Muscle of leg (tissue), 11 donors: ENCODE measurements around the gene ARL5A. TPM values are rescaled to one million over a fixed set of nuclear protein-coding genes. Genes with fewer than 3 reads are reported as not detected.
A peak's percentile ranks its signal among the peaks of the same experiment; 100 is the strongest.

Experiments used
- DNase-seq: peaks from one replicate; pipeline ENCODE4 v3.0.0; 2013
- H3K27ac ChIP-seq: one replicate; pipeline ENCODE4 v1.5.1; 2013; ENCODE audit warnings: mild to moderate bottlenecking, low read length, control low read depth
- H3K27me3 ChIP-seq: one replicate; pipeline ENCODE4 v1.6.1; 2013; ENCODE audit warnings: low read length; ENCODE audit not compliant: control insufficient read depth, insufficient read depth
- H3K36me3 ChIP-seq: one replicate; pipeline ENCODE4 v1.6.1; 2013; ENCODE audit warnings: low read length; ENCODE audit not compliant: control insufficient read depth, insufficient read depth
- H3K4me1 ChIP-seq: one replicate; pipeline ENCODE4 v1.6.1; 2013; ENCODE audit warnings: low read length; ENCODE audit not compliant: control insufficient read depth, insufficient read depth
- H3K4me3 ChIP-seq: one replicate; pipeline ENCODE4 v1.5.1; 2013; ENCODE audit warnings: low read length, control low read depth
- H3K9me3 ChIP-seq: replicated peaks from 2 replicates; pipeline ENCODE4 v1.6.1; 2013; ENCODE audit warnings: low read depth, low read length; ENCODE audit not compliant: control insufficient read depth
- WGBS: methylation state at CpG from one replicate; pipeline ENCODE4 v1.1.5; 2013; ENCODE audit warnings: missing lambda C conversion rate; ENCODE audit not compliant: insufficient coverage; 5-methylcytosine and 5-hydroxymethylcytosine counted together
- polyA plus RNA-seq, 8 donors: library from polyadenylated mRNA; unstranded; fragments of 120-200 nt; gene quantifications; one replicate each; pipeline versions ENCODE4 v1.2.1 to v1.2.3, GENCODE V29; 2013; ENCODE audit warnings: inconsistent platforms in 1 of 8, low replicate concordance in 1 of 8; ENCODE audit not compliant: insufficient read length in 8 of 8, insufficient read depth in 1 of 8
- total RNA-seq: library from RNA; stranded (reverse); fragments of 120-200 nt; gene quantifications from one replicate; pipeline ENCODE4 v1.2.4, GENCODE V29; 2013

The ARL5A gene
- total and polyA plus RNA-seq, 9 donors = 16.9 to 42.6 (median 24.9) TPM

DNA sequence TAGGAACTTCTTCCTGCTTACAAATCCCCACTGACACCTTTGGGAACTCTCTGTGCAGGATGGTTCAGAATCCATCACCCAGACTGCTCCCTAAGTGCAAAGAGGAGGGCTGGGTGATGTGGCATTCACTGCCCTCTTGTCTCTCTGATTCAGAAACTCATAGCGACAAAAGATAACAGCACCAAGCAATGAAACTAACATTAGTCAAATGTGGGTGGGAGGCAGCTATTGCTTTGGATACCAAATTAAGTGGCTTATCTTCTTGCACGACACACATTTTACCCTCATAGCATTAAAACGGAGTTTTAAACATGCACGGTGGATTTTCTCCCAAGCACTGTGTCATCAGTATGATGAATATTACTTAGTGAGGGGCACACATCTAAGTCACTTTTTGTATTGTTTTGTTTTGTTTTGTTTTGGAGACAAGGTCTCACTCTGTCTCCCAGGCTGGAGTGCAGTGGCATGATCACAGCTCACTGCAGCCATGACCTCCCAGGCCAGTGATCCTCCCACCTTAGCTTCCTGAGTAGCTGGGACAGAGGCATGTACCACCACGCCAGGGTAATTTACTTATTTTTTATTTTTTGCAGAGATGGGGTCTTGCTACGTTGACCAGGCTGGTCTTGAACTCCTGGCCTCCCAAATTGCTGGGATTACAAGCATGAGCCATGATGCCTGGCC lies 53.0 kb downstream of the ARL5A start:
- H3K9me3 ChIP-seq = no peaks in the 10 kb centered on the region
- H3K27ac ChIP-seq = no peak overlapping the region
- no peak for DNase-seq
- no CpG with 5 or more reads among the region's 6 CpGs for WGBS
- peaks cover 11% of the 10 kb centered on the region for H3K4me1 ChIP-seq
- H3K4me3 ChIP-seq = no peak overlapping the region
- H3K36me3 ChIP-seq = peaks cover 14% of the 10 kb centered on the region
- H3K27me3 ChIP-seq = no peaks in the 10 kb centered on the region

DNA sequence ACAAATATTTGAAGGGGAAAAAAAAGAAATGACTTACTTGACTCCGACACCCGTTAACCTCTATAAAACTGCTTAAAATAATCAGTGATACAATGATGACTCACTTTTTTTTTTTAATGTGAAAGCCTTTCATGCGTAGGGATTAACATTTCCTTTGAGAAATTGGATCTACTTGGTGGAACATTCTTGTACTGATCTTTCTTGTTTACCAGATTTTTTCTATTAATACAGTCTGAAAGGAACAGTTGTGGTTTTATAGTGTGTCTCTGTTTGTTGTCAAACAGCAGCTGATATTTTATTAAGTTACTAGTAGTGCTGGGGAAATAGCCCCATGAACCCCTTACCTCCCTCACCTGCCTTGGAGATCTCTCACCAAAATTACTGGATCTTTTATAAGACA lies 53.7 kb downstream of the ARL5A start:
- no CpG with 5 or more reads among the region's 3 CpGs for WGBS
- H3K27me3 ChIP-seq = no peaks in the 10 kb centered on the region
- no peak for DNase-seq
- no peak overlapping the region for H3K4me3 ChIP-seq
- no peaks in the 10 kb centered on the region for H3K9me3 ChIP-seq
- peaks cover 14% of the 10 kb centered on the region for H3K36me3 ChIP-seq
- H3K4me1 ChIP-seq = peaks cover 11% of the 10 kb centered on the region
- no peak overlapping the region for H3K27ac ChIP-seq

DNA sequence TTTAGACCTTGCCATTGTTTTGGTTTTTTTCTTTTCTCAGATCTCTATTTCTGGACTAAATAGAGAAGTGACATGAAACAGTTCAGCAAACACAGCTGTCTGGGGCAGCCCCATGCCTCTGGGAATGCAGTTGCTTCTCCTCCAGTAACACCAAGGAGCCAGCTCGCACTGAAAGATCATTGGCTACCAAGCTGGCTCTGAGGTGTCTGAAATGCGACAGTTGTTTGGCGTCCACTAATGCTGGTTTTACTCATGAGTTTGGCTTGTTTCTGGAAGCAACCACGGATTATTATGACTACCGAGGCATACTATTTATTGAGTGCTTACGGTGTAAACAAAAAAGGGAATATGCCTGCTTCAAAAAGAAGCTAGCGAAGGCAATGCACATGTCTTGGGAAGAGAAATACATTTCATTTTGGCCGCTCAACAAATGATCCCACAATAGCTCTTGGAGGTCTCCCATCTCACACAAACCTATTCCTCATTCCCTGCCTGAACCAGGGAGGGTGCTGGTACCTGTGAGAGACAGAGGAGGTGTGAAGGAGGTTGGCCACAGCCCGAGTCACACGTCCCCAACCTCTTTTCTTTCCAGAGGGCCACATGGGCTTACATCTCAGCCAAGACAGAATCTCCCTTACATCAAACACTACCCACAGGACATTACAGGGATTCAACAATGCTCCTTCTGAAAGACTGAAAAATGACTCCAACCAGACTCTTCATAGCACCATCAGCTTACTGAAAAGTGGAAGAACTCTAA lies 56.4 kb downstream of the ARL5A start:
- 77% methylated on average over 6 of the region's 10 CpGs for WGBS
- peak overlapping the region; percentile 64 for H3K27ac ChIP-seq
- H3K4me3 ChIP-seq = no peak overlapping the region
- H3K36me3 ChIP-seq = peaks cover 11% of the 10 kb centered on the region
- no peaks in the 10 kb centered on the region for H3K9me3 ChIP-seq
- H3K27me3 ChIP-seq = no peaks in the 10 kb centered on the region
- DNase-seq = peak; percentile 64
- peaks cover 16% of the 10 kb centered on the region for H3K4me1 ChIP-seq

- DNase-seq = no peak
Observed at GRCh38 chr2:151770995-151771394, 57.2 kb downstream of the ARL5A start.

DNA sequence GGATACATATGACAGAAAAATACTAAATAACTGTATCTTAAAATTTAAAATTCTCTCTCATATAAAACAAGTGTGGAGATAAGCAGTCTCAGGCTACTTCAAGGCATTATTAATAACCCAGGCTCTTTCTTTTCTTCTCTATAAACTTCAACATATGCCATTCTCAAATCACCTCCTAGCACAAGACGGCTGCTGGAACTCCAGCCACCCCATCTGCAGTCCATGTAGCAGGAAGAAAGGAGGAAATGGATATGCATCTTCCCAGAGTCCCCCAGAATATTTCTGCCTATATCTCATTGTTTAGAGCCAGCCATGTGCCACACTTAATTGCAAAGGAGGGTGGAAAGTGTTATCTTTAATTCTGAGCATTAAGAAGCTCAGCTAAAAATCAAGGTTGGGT lies 58.6 kb downstream of the ARL5A start:
- no CpG with 5 or more reads among the region's 1 CpG for WGBS
- Histone ChIP-seq H3K27ac (no peak overlapping the region), H3K4me3 (no peak overlapping the region), H3K36me3 (peaks cover 5% of the 10 kb centered on the region), H3K4me1 (peaks cover 20% of the 10 kb centered on the region), H3K9me3 (no peaks in the 10 kb centered on the region), H3K27me3 (no peaks in the 10 kb centered on the region)
- DNase-seq = no peak

More at GRCh38 chr2:151770995-151771394, 57.2 kb downstream of the ARL5A start:
- H3K4me3 ChIP-seq = no peak overlapping the region
- peaks cover 9% of the 10 kb centered on the region for H3K36me3 ChIP-seq
- H3K4me1 ChIP-seq = peaks cover 23% of the 10 kb centered on the region
- WGBS = no CpG with 5 or more reads among the region's 2 CpGs
- no peaks in the 10 kb centered on the region for H3K27me3 ChIP-seq
- no peaks in the 10 kb centered on the region for H3K9me3 ChIP-seq
- H3K27ac ChIP-seq = peak overlapping the region; percentile 64

DNA sequence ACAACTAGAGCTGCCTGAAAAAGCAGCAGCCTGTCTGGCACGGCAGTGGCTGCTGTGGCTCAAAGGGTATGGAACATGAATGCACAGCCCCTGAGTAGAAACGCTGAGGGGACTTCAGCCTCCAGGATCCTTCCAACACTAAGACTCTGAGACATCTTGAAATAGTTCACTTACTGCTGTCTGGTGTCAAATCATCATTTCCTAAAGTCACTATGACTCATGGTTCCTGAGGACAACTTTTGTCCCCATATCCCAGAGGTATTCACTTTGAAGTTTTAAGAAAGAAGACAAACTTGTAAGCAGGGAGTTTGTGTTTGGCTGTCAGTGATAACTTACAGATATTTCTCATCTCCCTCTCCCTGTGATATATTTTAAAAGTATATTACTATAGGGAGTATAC lies 60.7 kb downstream of the ARL5A start:
- WGBS = 15% methylated on average over 2 of the region's 2 CpGs
- no peaks in the 10 kb centered on the region for H3K27me3 ChIP-seq
- H3K4me3 ChIP-seq = no peak overlapping the region
- H3K27ac ChIP-seq = no peak overlapping the region
- no peaks in the 10 kb centered on the region for H3K9me3 ChIP-seq
- no peak for DNase-seq
- H3K4me1 ChIP-seq = peaks cover 20% of the 10 kb centered on the region
- H3K36me3 ChIP-seq = peaks cover 5% of the 10 kb centered on the region

DNA sequence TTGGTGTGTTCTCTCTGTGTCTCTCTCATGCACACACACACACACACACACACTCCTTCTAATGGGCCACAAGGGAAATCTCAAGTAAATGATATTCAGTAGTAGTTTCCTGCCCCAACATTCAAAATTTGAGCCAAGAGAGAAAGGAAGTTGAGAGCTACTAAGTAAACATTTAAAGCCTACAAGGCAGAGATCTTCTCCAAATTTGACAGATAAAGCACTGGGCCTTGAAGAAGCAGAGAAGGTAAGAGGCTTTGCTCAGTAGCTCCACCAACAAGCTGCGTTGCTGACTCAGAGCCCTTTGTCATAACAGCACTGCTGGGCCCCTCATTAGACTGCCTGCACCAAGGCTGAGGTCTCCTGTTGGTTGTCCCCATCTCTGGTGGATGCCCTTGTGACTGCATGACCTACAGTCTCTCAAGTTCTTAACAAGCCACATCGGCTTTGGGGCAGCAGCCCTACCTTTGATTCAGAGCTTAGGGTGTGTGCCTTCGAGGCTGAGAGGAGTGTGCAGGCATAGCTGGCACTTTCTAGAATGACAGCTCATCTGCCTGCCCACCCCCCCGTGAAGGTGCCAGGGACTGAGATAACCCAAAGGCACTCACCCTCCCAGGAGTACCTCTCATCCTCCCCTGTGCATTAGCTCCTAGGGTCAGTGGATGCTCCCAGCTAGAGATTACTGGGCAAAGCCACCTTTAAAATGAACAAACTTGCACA lies 61.6 kb downstream of the ARL5A start:
- H3K36me3 ChIP-seq = peaks cover 5% of the 10 kb centered on the region
- peaks cover 16% of the 10 kb centered on the region for H3K4me1 ChIP-seq
- H3K27ac ChIP-seq = peak overlapping the region; percentile 10
- no peaks in the 10 kb centered on the region for H3K9me3 ChIP-seq
- H3K27me3 ChIP-seq = no peaks in the 10 kb centered on the region
- 93% methylated on average over 3 of the region's 4 CpGs for whole genome bisulfite sequencing
- no peak overlapping the region for H3K4me3 ChIP-seq
- peak; percentile 51 for DNase-seq

- peaks cover 12% of the 10 kb centered on the region for H3K4me1 ChIP-seq
- WGBS = 44% methylated on average over 2 of the region's 10 CpGs
Observed at GRCh38 chr2:151765760-151766410, 62.3 kb downstream of the ARL5A start.

GRCh38 chr2:151762694-151763093 lies 65.5 kb downstream of the ARL5A start:
- no peak for DNase-seq
- peaks cover 12% of the 10 kb centered on the region for H3K4me1 ChIP-seq
- no peak overlapping the region for H3K4me3 ChIP-seq
- H3K27ac ChIP-seq = no peak overlapping the region
- WGBS = no CpG with 5 or more reads among the region's 3 CpGs
- H3K36me3 ChIP-seq = peaks cover 5% of the 10 kb centered on the region
- no peaks in the 10 kb centered on the region for H3K27me3 ChIP-seq
- no peaks in the 10 kb centered on the region for H3K9me3 ChIP-seq

More at GRCh38 chr2:151765760-151766410, 62.3 kb downstream of the ARL5A start:
- DNase-seq = no peak
- Histone ChIP-seq H3K27me3 (no peaks in the 10 kb centered on the region), H3K9me3 (no peaks in the 10 kb centered on the region), H3K36me3 (peaks cover 5% of the 10 kb centered on the region), H3K4me3 (no peak overlapping the region), H3K27ac (no peak overlapping the region)

DNA sequence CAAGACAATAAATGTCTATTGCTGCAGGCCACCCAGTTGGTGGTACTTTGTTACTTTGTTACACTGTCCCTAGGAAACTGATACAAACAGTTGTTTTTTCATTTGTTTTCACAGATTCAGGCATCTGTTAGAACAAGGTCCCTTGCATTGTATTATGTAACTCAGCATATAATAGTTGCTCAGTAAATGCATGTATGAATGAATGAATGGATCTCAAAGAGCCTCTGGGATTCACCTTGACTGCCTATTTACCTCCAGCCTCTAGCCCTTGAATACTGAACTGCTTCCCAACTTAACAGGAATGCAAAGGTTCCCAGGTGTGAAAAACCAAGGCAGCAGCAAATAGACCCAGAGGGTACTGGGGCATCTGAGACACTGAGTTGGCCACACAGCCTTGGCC lies 66.5 kb downstream of the ARL5A start:
- H3K4me3 ChIP-seq = no peak overlapping the region
- no peak for DNase-seq
- no peaks in the 10 kb centered on the region for H3K9me3 ChIP-seq
- H3K4me1 ChIP-seq = peaks cover 6% of the 10 kb centered on the region
- H3K27ac ChIP-seq = no peak overlapping the region
- peaks cover 2% of the 10 kb centered on the region for H3K36me3 ChIP-seq
- no peaks in the 10 kb centered on the region for H3K27me3 ChIP-seq
